Fibroblast of villous mesenchyme (primary cell): ENCODE results near the gene VSIR. TPM values are rescaled to one million over a fixed set of nuclear protein-coding genes. Genes with fewer than 3 reads are reported as not detected.

ENCODE experiments used
- DNase-seq: peaks from one replicate; pipeline ENCODE4 v3.0.0-alpha.2; 2010; ENCODE audit warnings: low read depth
- H3K4me3 ChIP-seq: 2 replicates; pipeline ENCODE4 v1.5.1; 2011; ENCODE audit warnings: low read depth, mild to moderate bottlenecking, low read length
- CTCF ChIP-seq: IDR thresholded peaks from 2 replicates; pipeline ENCODE4 v1.5.1; 2012; ENCODE audit warnings: low read depth, mild to moderate bottlenecking, low read length; ENCODE audit not compliant: insufficient read depth
- total RNA-seq: library from RNA; depleted of rRNA; stranded (reverse); fragments of >200 nt; gene quantifications from 2 replicates; pipeline ENCODE4 v1.2.3, GENCODE V29; 2012

The VSIR gene
- total RNA-seq, 1 donor: 57.4 TPM

- H3K4me3 ChIP-seq: no peak overlapping the region
- DNase-seq: no peak
- TF ChIP-seq CTCF: no peak
Measured at GRCh38 chr10:71789871-71790270, 16.6 kb upstream of the VSIR start.

GRCh38 chr10:71788954-71789353 lies 15.6 kb upstream of the VSIR start:
- TF ChIP-seq CTCF: no peak
- H3K4me3 ChIP-seq: no peak overlapping the region
- no peak for DNase-seq

GRCh38 chr10:71784679-71785272 lies 11.5 kb upstream of the VSIR start:
- no peak for DNase-seq
- no peak overlapping the region for H3K4me3 ChIP-seq
- no peak for TF ChIP-seq CTCF

- no peak for TF ChIP-seq CTCF
- no peak for DNase-seq
- H3K4me3 ChIP-seq: no peak overlapping the region
Measured at GRCh38 chr10:71783917-71784678, 10.8 kb upstream of the VSIR start.

- TF ChIP-seq CTCF: no peak
- H3K4me3 ChIP-seq: no peak overlapping the region
- no peak for DNase-seq
Measured at GRCh38 chr10:71782917-71783490, 9.7 kb upstream of the VSIR start.

GRCh38 chr10:71782221-71782916 lies 9.0 kb upstream of the VSIR start:
- no peak for DNase-seq
- no peak for TF ChIP-seq CTCF
- no peak overlapping the region for H3K4me3 ChIP-seq
